Stimulated activated CD4-positive, alpha-beta T cell treated with anti-CD3 and anti-CD28 coated beads, Interleukin-2, amount 100 ng/mL, for 4 hours (primary cell): ENCODE data around the gene IGSF11.

Experiments used
- DNase-seq: peaks from one replicate; pipeline ENCODE4 v3.0.0-alpha.2; 2020; ENCODE audit warnings: low read depth

IGSF11 gene

GRCh38 chr3:118949113-118949760 is 85.4 kb downstream of the IGSF11 start:
- no peak for DNase-seq

- DNase-seq: no peak
Observed at GRCh38 chr3:118948146-118948545, 86.5 kb downstream of the IGSF11 start.

DNA sequence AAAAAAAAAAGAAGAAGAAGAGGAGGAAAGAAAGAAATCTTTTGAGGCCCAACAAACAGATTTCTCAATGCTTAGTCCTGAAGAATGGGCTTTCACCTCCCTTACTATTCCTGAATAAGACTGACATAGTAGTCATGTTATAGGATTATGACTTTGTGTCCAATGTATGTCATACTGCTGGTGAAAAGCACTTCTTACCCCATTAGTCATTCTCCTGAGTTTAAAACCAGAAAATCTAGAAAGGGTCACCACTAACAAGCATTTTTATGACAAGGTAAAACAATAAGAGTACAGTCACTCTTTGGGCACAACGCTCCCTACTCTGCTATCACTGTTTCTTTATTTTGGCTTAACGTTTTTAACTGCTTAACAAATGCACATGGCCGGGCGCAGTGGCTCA is 88.2 kb downstream of the IGSF11 start:
- no peak for DNase-seq

DNA sequence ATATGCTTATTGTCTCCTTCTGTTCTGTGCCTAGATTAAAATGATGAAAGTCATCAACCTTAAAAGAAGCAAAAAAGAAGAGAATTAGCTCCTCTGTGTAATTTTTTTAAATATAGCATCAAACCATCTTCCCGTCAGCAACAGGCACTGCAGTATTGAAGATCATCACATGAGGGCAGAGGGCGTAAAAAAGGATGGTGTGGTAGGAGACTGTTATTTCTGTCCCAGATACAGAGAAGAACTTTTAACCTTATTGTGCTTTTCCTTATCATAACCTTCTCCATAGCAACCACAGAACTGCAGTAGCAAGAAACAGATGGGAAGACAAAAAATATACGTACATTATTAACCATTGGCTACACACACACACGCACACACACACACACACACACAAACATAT is 88.8 kb downstream of the IGSF11 start:
- DNase-seq: no peak

DNA sequence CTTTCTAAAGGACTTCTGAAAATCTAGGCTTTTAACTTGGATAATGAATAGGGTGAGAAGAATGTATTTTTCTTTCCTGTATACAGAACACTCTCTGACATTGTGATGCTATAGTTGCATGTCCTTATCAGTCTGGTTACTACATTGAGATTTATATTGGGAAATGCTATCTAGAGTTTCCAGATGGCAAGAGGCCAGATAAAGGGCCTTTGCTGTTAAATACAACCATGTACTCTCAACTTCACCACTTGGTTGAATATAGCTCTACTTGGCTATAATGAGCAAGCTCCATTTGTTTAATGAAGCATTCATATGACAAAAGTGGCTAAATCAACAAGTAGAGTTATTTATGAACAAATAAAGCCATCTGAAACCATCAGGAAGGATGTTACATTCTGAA is 91.0 kb downstream of the IGSF11 start:
- no peak for DNase-seq

GRCh38 chr3:118942671-118943070 is 92.0 kb downstream of the IGSF11 start:
- DNase-seq: no peak

DNA sequence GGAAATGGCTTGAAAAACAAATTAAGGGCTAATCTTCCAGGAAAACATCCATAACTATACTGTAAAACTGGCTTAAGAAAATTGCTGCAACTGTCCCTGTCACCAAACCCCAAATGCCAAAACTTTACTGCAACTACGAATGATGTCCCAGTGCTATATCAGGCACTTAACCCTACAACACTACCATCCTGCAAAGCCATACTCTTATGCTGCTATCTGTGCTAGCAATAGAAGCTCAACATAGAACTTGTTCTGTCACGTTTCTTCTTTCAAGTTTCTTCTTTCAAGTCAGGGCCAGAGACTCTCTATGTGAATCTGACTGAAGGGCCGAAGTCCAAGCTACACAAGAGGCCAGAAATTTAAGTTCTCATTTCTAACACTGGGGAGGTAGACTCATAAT is 92.5 kb downstream of the IGSF11 start:
- DNase-seq: no peak

DNA sequence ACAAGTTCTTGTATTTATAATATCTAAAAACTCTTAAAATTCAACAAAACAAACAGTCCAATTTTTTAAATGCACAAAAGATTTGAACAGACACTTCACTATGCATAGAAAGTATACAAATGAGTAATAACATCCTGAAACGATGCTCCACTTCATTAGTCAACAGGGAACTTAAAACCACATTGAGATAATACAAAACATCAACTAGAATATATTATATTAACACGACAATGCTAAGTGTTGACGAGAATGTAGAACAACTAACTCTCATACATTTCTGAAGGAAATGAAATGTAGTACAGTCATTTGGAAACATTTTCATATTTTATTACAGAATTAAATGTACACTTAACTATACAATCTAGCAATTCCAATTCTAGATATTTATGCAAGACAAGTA is 93.4 kb downstream of the IGSF11 start:
- no peak for DNase-seq

GRCh38 chr3:118938183-118938961 is 96.3 kb downstream of the IGSF11 start:
- DNase-seq: no peak

GRCh38 chr3:118936811-118937210 is 97.8 kb downstream of the IGSF11 start:
- DNase-seq: no peak

- DNase-seq: no peak
Observed at GRCh38 chr3:118932822-118933558, 101.7 kb downstream of the IGSF11 start.

GRCh38 chr3:118931996-118932395 is 102.7 kb downstream of the IGSF11 start:
- DNase-seq: no peak

- DNase-seq: no peak
Observed at GRCh38 chr3:118927449-118927848, 107.2 kb downstream of the IGSF11 start.

- no peak for DNase-seq
Observed at GRCh38 chr3:118912188-118912587, 122.5 kb downstream of the IGSF11 start.

GRCh38 chr3:118910332-118910731 is 124.3 kb downstream of the IGSF11 start:
- no peak for DNase-seq

- no peak for DNase-seq
Observed at GRCh38 chr3:118909763-118910162, 124.9 kb downstream of the IGSF11 start.

DNA sequence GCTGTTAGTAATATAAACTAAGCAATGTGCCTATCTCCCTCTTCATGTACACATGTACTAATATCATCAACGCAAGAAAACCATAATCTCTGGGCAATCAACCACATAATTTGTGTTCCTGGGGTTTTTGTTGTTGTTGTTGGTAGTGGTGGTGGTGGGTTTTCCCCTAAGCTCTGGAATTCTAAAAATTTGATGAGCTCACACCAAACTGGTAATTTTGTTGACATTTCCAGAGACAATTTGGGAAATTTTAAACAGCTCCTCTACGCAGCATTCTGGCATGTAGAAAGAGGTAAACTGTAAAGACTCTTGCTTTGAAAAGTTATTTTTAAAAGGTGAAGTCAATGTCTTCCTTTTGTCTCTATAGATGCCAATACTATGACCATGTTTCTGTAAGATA is 126.7 kb downstream of the IGSF11 start:
- DNase-seq: no peak

- DNase-seq: no peak
Observed at GRCh38 chr3:118900737-118901525, 133.7 kb downstream of the IGSF11 start.

DNA sequence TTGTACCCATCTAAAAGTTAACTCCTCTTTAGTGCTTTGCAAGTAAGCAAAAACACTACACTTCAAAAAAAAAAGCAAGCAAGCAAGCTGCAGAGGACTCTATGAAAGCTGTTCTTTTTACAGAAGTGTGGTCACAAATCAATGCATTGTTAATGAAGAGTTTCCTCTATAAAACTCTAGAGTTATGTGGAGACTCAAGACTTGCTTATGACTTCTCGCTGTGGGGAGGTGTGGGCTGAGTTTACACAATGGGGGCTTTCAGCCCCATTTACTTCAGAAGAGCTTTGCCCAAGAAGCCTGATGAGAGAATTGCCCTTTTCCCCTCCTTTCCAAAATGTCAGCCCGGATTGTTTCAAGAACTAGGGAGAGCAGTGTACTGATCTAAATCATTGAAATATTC is 144.4 kb downstream of the IGSF11 start:
- DNase-seq: no peak

DNA sequence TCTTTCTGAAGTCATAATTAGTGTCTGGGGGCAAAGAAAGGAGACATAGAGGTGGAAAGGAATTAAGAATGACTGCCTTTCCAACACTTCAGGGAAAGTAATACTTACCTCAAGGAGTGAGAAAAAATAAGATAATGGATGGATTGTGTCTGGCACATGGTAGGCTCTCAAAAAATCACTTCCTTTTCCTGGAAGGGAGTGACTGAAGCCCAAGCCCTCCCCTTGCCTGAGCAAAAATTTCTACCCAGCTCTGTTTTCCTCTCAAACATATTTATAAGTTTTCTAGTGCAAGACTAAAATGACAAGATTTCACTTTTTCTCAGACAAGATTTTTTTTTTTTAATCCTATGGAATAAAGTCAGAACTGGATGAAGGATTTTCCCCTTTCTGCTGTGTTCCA is 145.0 kb downstream of the IGSF11 start:
- no peak for DNase-seq

GRCh38 chr3:118886708-118887107 is 147.9 kb downstream of the IGSF11 start:
- no peak for DNase-seq

DNA sequence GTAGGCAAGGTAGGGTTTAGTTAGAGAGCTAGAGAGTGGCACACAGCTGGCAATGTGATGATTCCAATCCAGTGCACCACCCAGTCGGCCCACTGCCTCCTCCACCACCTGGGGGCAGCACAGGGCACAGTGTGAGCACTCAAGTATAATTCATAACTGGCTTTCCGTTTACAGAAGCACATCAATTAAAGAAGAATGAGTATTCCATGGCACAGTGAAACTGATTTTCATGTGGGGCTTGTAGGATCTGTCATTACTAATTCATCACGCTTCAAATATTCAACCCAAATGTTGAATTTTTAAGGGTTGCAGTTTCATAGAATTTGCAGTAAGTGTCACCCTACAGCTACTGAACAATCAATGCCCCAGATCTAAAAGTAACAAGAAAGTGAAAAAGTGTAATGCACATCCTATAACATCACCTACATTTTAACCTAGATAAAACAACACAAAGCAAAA is 149.9 kb downstream of the IGSF11 start:
- peak; percentile 67 for DNase-seq
